Stomach (tissue), 4 donors: ENCODE measurements around the gene PRDM16.

Experiments used
- EP300 ChIP-seq: sonication (generic); formaldehyde crosslinking; IDR thresholded peaks from one replicate; pipeline ENCODE4 v1.6.1; 2017; ENCODE audit warnings: antibody characterized with exemption
- TF ChIP-seq, protein P1 (sequence below), 7 experiments: fragments of 450-650 bp in 4 of 7; fragments of 200-600 bp in 3 of 7; sonication (generic) in 3 of 7; IDR thresholded peaks; one replicate each; pipeline ENCODE4 v1.5.1; 2016 to 2019; ENCODE audit warnings: antibody characterized with exemption in 7 of 7, control low read depth in 2 of 7, mild to moderate bottlenecking in 1 of 7

DNA sequence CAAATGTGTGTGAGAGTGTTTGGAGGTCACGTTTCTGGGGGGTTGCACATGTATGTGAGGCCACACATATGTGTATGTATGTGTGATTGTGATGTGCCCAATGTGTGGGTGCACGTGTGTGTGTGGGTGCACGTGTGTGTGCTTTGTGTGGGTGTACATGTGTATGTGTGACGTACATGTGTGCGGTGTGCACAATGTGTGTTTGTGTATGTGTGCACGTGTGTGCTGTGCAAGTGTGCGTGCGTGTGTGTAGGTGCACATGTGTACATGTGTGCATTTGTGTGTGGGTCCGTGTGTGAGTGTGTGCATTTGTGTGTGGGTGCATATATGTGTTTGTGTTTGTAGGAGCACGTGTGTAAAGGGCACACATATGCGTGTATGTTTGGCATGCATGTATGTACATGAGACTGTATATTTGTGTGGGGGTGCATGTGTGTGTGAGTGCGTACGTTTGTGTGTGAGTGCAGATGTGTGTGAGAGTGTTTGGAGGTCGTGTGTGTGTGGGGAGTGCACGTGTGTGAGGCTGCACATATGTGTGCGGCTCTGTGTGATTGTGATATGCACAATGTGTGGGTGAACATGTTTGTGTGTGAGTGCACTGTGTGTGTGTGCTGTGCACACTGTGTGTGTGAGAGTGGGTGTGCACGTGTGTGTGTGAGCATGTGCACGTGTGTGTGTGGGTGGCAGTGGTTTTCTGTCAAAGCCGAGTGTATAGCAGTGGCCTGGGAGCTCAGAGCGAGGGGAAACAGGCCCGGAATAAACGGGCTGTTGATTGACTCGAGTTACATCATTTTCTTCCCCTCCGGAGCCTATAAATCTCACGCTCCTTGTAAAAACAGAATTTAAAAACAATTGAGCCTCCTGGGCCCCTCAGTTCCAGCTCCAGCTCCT is 252.8 kb downstream of the PRDM16 start:
- no peak for TF ChIP-seq EP300
- TF ChIP-seq, protein P1, sequence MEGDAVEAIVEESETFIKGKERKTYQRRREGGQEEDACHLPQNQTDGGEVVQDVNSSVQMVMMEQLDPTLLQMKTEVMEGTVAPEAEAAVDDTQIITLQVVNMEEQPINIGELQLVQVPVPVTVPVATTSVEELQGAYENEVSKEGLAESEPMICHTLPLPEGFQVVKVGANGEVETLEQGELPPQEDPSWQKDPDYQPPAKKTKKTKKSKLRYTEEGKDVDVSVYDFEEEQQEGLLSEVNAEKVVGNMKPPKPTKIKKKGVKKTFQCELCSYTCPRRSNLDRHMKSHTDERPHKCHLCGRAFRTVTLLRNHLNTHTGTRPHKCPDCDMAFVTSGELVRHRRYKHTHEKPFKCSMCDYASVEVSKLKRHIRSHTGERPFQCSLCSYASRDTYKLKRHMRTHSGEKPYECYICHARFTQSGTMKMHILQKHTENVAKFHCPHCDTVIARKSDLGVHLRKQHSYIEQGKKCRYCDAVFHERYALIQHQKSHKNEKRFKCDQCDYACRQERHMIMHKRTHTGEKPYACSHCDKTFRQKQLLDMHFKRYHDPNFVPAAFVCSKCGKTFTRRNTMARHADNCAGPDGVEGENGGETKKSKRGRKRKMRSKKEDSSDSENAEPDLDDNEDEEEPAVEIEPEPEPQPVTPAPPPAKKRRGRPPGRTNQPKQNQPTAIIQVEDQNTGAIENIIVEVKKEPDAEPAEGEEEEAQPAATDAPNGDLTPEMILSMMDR (IDR thresholded peaks at IDR 0.05), result no peak
